Liver (tissue), 9 donors: ENCODE measurements around the gene TIAM2. TPM values are rescaled to one million over a fixed set of nuclear protein-coding genes. Genes with fewer than 3 reads are reported as not detected.

Experiments used
- DNase-seq: peaks from one replicate; pipeline ENCODE4 v3.0.0-alpha.2; 2017; ENCODE audit warnings: low spot score
- H3K27ac ChIP-seq, 2 donors: one replicate each; pipeline ENCODE4 v1.7.0; 2013; ENCODE audit warnings: inconsistent platforms in 2 of 2, low read length in 2 of 2, control low read depth in 1 of 2, low read depth in 1 of 2, mild to moderate bottlenecking in 1 of 2
- H3K27me3 ChIP-seq, 4 donors: one replicate each; pipeline versions ENCODE4 v1.6.1 to v1.7.0; 2013; ENCODE audit warnings: low read length in 3 of 4, inconsistent platforms in 1 of 4, mild to moderate bottlenecking in 1 of 4, moderate library complexity in 1 of 4; ENCODE audit not compliant: control insufficient read depth in 4 of 4, insufficient read depth in 4 of 4
- H3K36me3 ChIP-seq, 4 donors: one replicate each; pipeline versions ENCODE4 v1.6.1 to v1.7.0; 2013; ENCODE audit warnings: low read length in 3 of 4, mild to moderate bottlenecking in 3 of 4, low read depth in 1 of 4, moderate library complexity in 1 of 4; ENCODE audit not compliant: control insufficient read depth in 4 of 4, insufficient read depth in 3 of 4
- H3K4me1 ChIP-seq, 4 donors: one replicate each; pipeline versions ENCODE4 v1.6.1 to v1.7.0; 2013; ENCODE audit warnings: low read length in 3 of 4, mild to moderate bottlenecking in 3 of 4, moderate library complexity in 1 of 4; ENCODE audit not compliant: control insufficient read depth in 4 of 4, insufficient read depth in 4 of 4
- H3K4me3 ChIP-seq, 3 donors: one replicate each; pipeline versions ENCODE4 v1.6.1 to v1.7.0; 2013; ENCODE audit warnings: low read length in 3 of 3, control low read depth in 1 of 3, low read depth in 1 of 3, mild to moderate bottlenecking in 1 of 3
- H3K9ac ChIP-seq, 2 donors: one replicate each; pipeline ENCODE4 v1.7.0; 2013; ENCODE audit warnings: low read length in 2 of 2, mild to moderate bottlenecking in 2 of 2, moderate library complexity in 2 of 2, control low read depth in 1 of 2, low read depth in 1 of 2
- H3K9me3 ChIP-seq, 4 donors: one replicate each; pipeline versions ENCODE4 v1.6.1 to v1.7.0; 2013; ENCODE audit warnings: low read length in 3 of 4; ENCODE audit not compliant: control insufficient read depth in 4 of 4
- ATF3 ChIP-seq: IDR thresholded peaks from 2 replicates; pipeline ENCODE4 v1.6.1; 2016; ENCODE audit warnings: antibody characterized with exemption
- CTCF ChIP-seq: fragments of 150-350 bp; IDR thresholded peaks from 2 replicates; pipeline ENCODE4 v1.5.1; 2017; ENCODE audit warnings: improper control_type of control experiment, low read depth, low read length; ENCODE audit not compliant: missing input control
- EGR1 ChIP-seq, 2 donors: IDR thresholded peaks; 2 replicates each; pipeline ENCODE4 v1.6.1; 2016 to 2018; ENCODE audit warnings: antibody characterized with exemption in 2 of 2, low read depth in 2 of 2
- FOXA1 ChIP-seq: IDR thresholded peaks from 2 replicates; pipeline ENCODE4 v1.6.1; 2016; ENCODE audit warnings: antibody characterized with exemption
- FOXA2 ChIP-seq: IDR thresholded peaks from 2 replicates; pipeline ENCODE4 v1.6.1; 2016; ENCODE audit warnings: antibody characterized with exemption
- GABPA ChIP-seq, 2 donors: IDR thresholded peaks in 1 of 2; conservative IDR thresholded peaks in 1 of 2; 2 replicates each; pipeline ENCODE4 v1.6.1; 2016; ENCODE audit warnings: antibody characterized with exemption in 2 of 2, mild to moderate bottlenecking in 1 of 2, moderate library complexity in 1 of 2
- HNF4A ChIP-seq, 2 donors: conservative IDR thresholded peaks; 2 replicates each; pipeline ENCODE4 v1.6.1; 2016; ENCODE audit warnings: antibody characterized with exemption in 2 of 2, mild to moderate bottlenecking in 2 of 2
- HNF4G ChIP-seq: IDR thresholded peaks from 2 replicates; pipeline ENCODE4 v1.6.1; 2016; ENCODE audit warnings: antibody characterized with exemption
- JUND ChIP-seq, 2 donors: IDR thresholded peaks; 2 replicates each; pipeline ENCODE4 v1.6.1; 2016; ENCODE audit warnings: antibody characterized with exemption in 2 of 2
- MAX ChIP-seq: IDR thresholded peaks from 2 replicates; pipeline ENCODE4 v1.6.1; 2016; ENCODE audit warnings: antibody characterized with exemption
- NR2F2 ChIP-seq: IDR thresholded peaks from 2 replicates; pipeline ENCODE4 v1.6.1; 2016; ENCODE audit warnings: antibody characterized with exemption
- REST ChIP-seq: IDR thresholded peaks from 2 replicates; pipeline ENCODE4 v1.6.1; 2016; ENCODE audit warnings: antibody characterized with exemption, mild to moderate bottlenecking
- RXRA ChIP-seq, 2 donors: IDR thresholded peaks; 2 replicates each; pipeline ENCODE4 v1.6.1; 2017 to 2018; ENCODE audit warnings: antibody characterized with exemption in 2 of 2, mild to moderate bottlenecking in 1 of 2
- SP1 ChIP-seq: IDR thresholded peaks from 2 replicates; pipeline ENCODE4 v1.6.1; 2018; ENCODE audit warnings: antibody characterized with exemption, mild to moderate bottlenecking
- TAF1 ChIP-seq: conservative IDR thresholded peaks from 2 replicates; pipeline ENCODE4 v1.6.1; 2016; ENCODE audit warnings: antibody characterized with exemption, mild to moderate bottlenecking
- YY1 ChIP-seq: IDR thresholded peaks from 2 replicates; pipeline ENCODE4 v1.6.1; 2016; ENCODE audit warnings: antibody characterized with exemption, mild to moderate bottlenecking
- ZBTB33 ChIP-seq: IDR thresholded peaks from 2 replicates; pipeline ENCODE4 v1.6.1; 2016; ENCODE audit warnings: antibody characterized with exemption
- WGBS: extraction: QIAGEN DNeasy Blood & Tissue Kit; methylation state at CpG from one replicate; pipeline ENCODE4 v1.1.7; 2013; 5-methylcytosine and 5-hydroxymethylcytosine counted together
- polyA plus RNA-seq, 2 donors: library from polyadenylated mRNA; stranded (reverse) in 1 of 2; unstranded in 1 of 2; fragments of 200-250 nt in 1 of 2; fragments of >200 nt in 1 of 2; fragmentation: Nextera tagmentation in 1 of 2; extraction: Ambion mirVana in 1 of 2; gene quantifications; one replicate each; pipeline versions ENCODE4 v1.2.1 to v1.2.3, GENCODE V29; 2013 to 2015
- total RNA-seq, 2 donors: library from RNA; depleted of rRNA; stranded (reverse); fragments of >200 nt; gene quantifications; one replicate each; pipeline ENCODE4 v1.2.3, GENCODE V29; 2014
- donor health status: healthy.
- donor health status: healthy.
- donor health status: healthy.
- donor health status: healthy.
- donor health status: healthy.

Gene TIAM2
- total and polyA plus RNA-seq, 4 donors: 0.62 to 3.7 (median 2.4) TPM

GRCh38 chr6:155244434-155244833 is 249.3 kb downstream of the TIAM2 start:
- Histone ChIP-seq H3K4me3 (no peak overlapping the region), H3K9me3 (no peaks in the 10 kb centered on the region), H3K27ac (no peak overlapping the region), H3K27me3 (no peaks in the 10 kb centered on the region), H3K36me3 (no peaks in the 10 kb centered on the region), H3K9ac (no peak overlapping the region), H3K4me1 (no peaks in the 10 kb centered on the region)
- no peak for TF ChIP-seq YY1
- no peak for TF ChIP-seq ZBTB33
- no peak for TF ChIP-seq RXRA (IDR thresholded peaks at IDR 0.05)
- TF ChIP-seq TAF1: no peak
- TF ChIP-seq CTCF: no peak
- TF ChIP-seq REST: no peak
- no peak for TF ChIP-seq EGR1 (IDR thresholded peaks at IDR 0.05; ENCODE audit: low read depth in 2 of 2)
- TF ChIP-seq FOXA2: no peak
- TF ChIP-seq GABPA (IDR thresholded peaks at IDR 0.05 in 1 of 2, conservative IDR thresholded peaks at IDR 0.05 in 1 of 2): no peak
- no peak for TF ChIP-seq HNF4G
- TF ChIP-seq MAX: no peak
- TF ChIP-seq JUND (IDR thresholded peaks at IDR 0.05): no peak
- TF ChIP-seq HNF4A (conservative IDR thresholded peaks at IDR 0.05): no peak
- TF ChIP-seq ATF3: no peak
- TF ChIP-seq FOXA1: no peak
- TF ChIP-seq SP1: no peak
- no peak for TF ChIP-seq NR2F2
- 94% methylated on average over 4 of the region's 4 CpGs for WGBS
- no peak for DNase-seq

- no peak for DNase-seq
- no peaks in the 10 kb centered on the region for H3K27me3 ChIP-seq
- no peak overlapping the region for H3K9ac ChIP-seq
- no peak overlapping the region for H3K4me3 ChIP-seq
- H3K36me3 ChIP-seq: no peaks in the 10 kb centered on the region
- H3K27ac ChIP-seq: no peak overlapping the region
- 92% methylated on average over 7 of the region's 7 CpGs for WGBS
- no peaks in the 10 kb centered on the region for H3K9me3 ChIP-seq
- no peak for TF ChIP-seq YY1
- TF ChIP-seq FOXA2: no peak
- TF ChIP-seq HNF4G: no peak
- no peak for TF ChIP-seq ZBTB33
- TF ChIP-seq RXRA (IDR thresholded peaks at IDR 0.05): no peak
- no peaks in the 10 kb centered on the region for H3K4me1 ChIP-seq
Measured at GRCh38 chr6:155245193-155245592, 250.1 kb downstream of the TIAM2 start.
